ENCODE measurements around the gene NAPEPLD.
"Not testable (repeated sequence)": the region's sequence is repeated elsewhere in the genome, so short reads cannot be mapped to it uniquely, and the experiment has no call there.

The NAPEPLD gene

GRCh38 chr7:103059471-103059870 is 89.4 kb downstream of the NAPEPLD start:
- FAIRE-seq: no peak

GRCh38 chr7:103058122-103058521 is 90.8 kb downstream of the NAPEPLD start:
- FAIRE-seq: no peak

GRCh38 chr7:103056006-103056405 is 92.9 kb downstream of the NAPEPLD start:
- not testable (repeated sequence) for FAIRE-seq

- FAIRE-seq: no peak
These were observed 97.4 kb downstream of the NAPEPLD start for GRCh38 chr7:103051519-103051918.
